Nephron progenitor cell (in vitro differentiated cells): Measurements from ENCODE around the gene FBN3.

Experiments
- DNase-seq: peaks from one replicate; pipeline ENCODE4 v3.0.0; 2021
- H3K27ac Mint-ChIP-seq: 2 replicates; pipeline ENCODE4 v1.8.0; 2021; ENCODE audit warnings: mild to moderate bottlenecking, moderate library complexity, mixed read lengths
- H3K27me3 Mint-ChIP-seq: 2 replicates; pipeline ENCODE4 v1.8.0; 2021; ENCODE audit warnings: mild to moderate bottlenecking, low read depth, mixed read lengths; ENCODE audit not compliant: poor library complexity
- H3K36me3 Mint-ChIP-seq: 2 replicates; pipeline ENCODE4 v1.8.0; 2021; ENCODE audit warnings: low read depth, mixed read lengths
- H3K4me1 Mint-ChIP-seq: 2 replicates; pipeline ENCODE4 v1.8.0; 2021; ENCODE audit warnings: mixed read lengths
- H3K4me3 Mint-ChIP-seq: 2 replicates; pipeline ENCODE4 v1.8.0; 2021; ENCODE audit warnings: mild to moderate bottlenecking, moderate library complexity, mixed read lengths
- H3K9me3 Mint-ChIP-seq: 2 replicates; pipeline ENCODE4 v1.8.0; 2021; ENCODE audit warnings: mild to moderate bottlenecking, moderate library complexity, mixed read lengths
- CTCF ChIP-seq: fragments of 200-600 bp; sonication (generic); IDR thresholded peaks from 2 replicates; pipeline ENCODE4 v1.5.0; 2021; ENCODE audit warnings: antibody characterized with exemption

FBN3 gene

GRCh38 chr19:8023371-8023770 is 126.0 kb downstream of the FBN3 start:
- H3K27me3 Mint-ChIP-seq, result peaks cover 5% of the 10 kb centered on the region
- H3K27ac Mint-ChIP-seq, result peak overlapping the region; percentile 48
- no peak overlapping the region for H3K4me3 Mint-ChIP-seq

GRCh38 chr19:8022275-8022674 is 127.1 kb downstream of the FBN3 start:
- peaks cover 43% of the 10 kb centered on the region for H3K4me1 Mint-ChIP-seq
- H3K27me3 Mint-ChIP-seq, result peaks cover 5% of the 10 kb centered on the region
- H3K4me3 Mint-ChIP-seq, result no peak overlapping the region
- no peak for DNase-seq
- no peak for TF ChIP-seq CTCF
- H3K27ac Mint-ChIP-seq, result peak overlapping the region; percentile 61
- peaks cover 18% of the 10 kb centered on the region for H3K9me3 Mint-ChIP-seq
- peaks cover 11% of the 10 kb centered on the region for H3K36me3 Mint-ChIP-seq

More at GRCh38 chr19:8023371-8023770, 126.0 kb downstream of the FBN3 start:
- DNase-seq, result no peak
- H3K36me3 Mint-ChIP-seq, result peaks cover 9% of the 10 kb centered on the region
- peaks cover 45% of the 10 kb centered on the region for H3K4me1 Mint-ChIP-seq
- TF ChIP-seq CTCF, result no peak
- peaks cover 18% of the 10 kb centered on the region for H3K9me3 Mint-ChIP-seq

GRCh38 chr19:8021374-8021773 is 128.0 kb downstream of the FBN3 start:
- Mint-ChIP-seq H3K4me1 (peaks cover 37% of the 10 kb centered on the region), H3K4me3 (no peak overlapping the region), H3K36me3 (peaks cover 13% of the 10 kb centered on the region), H3K27me3 (peaks cover 2% of the 10 kb centered on the region), H3K9me3 (peaks cover 18% of the 10 kb centered on the region), H3K27ac (no peak overlapping the region)
- no peak for DNase-seq
- TF ChIP-seq CTCF, result no peak

- peak overlapping the region; percentile 41 for H3K27ac Mint-ChIP-seq
These were observed 128.7 kb downstream of the FBN3 start for GRCh38 chr19:8020681-8021080.

GRCh38 chr19:8017808-8018207 is 131.6 kb downstream of the FBN3 start:
- Mint-ChIP-seq H3K9me3 (peaks cover 11% of the 10 kb centered on the region), H3K4me3 (no peak overlapping the region), H3K4me1 (peaks cover 26% of the 10 kb centered on the region), H3K27ac (no peak overlapping the region), H3K27me3 (no peaks in the 10 kb centered on the region), H3K36me3 (peaks cover 10% of the 10 kb centered on the region)
- no peak for DNase-seq
- no peak for TF ChIP-seq CTCF

More at GRCh38 chr19:8020681-8021080, 128.7 kb downstream of the FBN3 start:
- Mint-ChIP-seq H3K9me3 (peaks cover 18% of the 10 kb centered on the region), H3K27me3 (peaks cover 2% of the 10 kb centered on the region), H3K36me3 (peaks cover 13% of the 10 kb centered on the region), H3K4me3 (no peak overlapping the region), H3K4me1 (peaks cover 37% of the 10 kb centered on the region)
- TF ChIP-seq CTCF, result no peak
- DNase-seq, result no peak
